SK-N-SH treated with all-trans-retinoic acid at 6 μM for 48 hours (cell line): Measurements from ENCODE around the gene EDDM3A.

Experiments
- ATAC-seq: fragments of 200-7000 bp; cut with Tn5 transposase; 3 replicates; pipeline ENCODE4 v1.9.1; 2020; ENCODE audit warnings: mild to moderate bottlenecking, moderate library complexity
- ARNTL ChIP-seq: fragments of 450-650 bp; formaldehyde crosslinking; IDR thresholded peaks from 2 replicates; pipeline ENCODE4 v1.5.0; 2020; ENCODE audit warnings: low read depth, mild to moderate bottlenecking, moderate library complexity, borderline replicate concordance
- BACH2 ChIP-seq: fragments of 250-450 bp; sonication (Bioruptor Pico); IDR thresholded peaks from 2 replicates; pipeline ENCODE4 v1.9.0; 2021; ENCODE audit warnings: mild to moderate bottlenecking, borderline replicate concordance
- ESRRG ChIP-seq: fragments of 250-450 bp; sonication (Bioruptor Pico); IDR thresholded peaks from 2 replicates; pipeline ENCODE4 v1.6.1; 2021; ENCODE audit warnings: mild to moderate bottlenecking
- GLIS3 ChIP-seq: fragments of 250-450 bp; sonication (Bioruptor Pico); IDR thresholded peaks from 2 replicates; pipeline ENCODE4 v1.5.0; 2020; ENCODE audit warnings: mild to moderate bottlenecking, moderate library complexity
- ISL1 ChIP-seq: fragments of 250-450 bp; sonication (Bioruptor Pico); IDR thresholded peaks from 2 replicates; pipeline ENCODE4 v2.1.2; 2022; ENCODE audit warnings: mild to moderate bottlenecking, moderate library complexity
- OSR1 ChIP-seq: fragments of 250-450 bp; sonication (Bioruptor Pico); IDR thresholded peaks from 2 replicates; pipeline ENCODE4 v1.8.0; 2022; ENCODE audit warnings: moderate library complexity, mild to moderate bottlenecking, inconsistent platforms
- PATZ1 ChIP-seq: fragments of 250-450 bp; sonication (Bioruptor Pico); IDR thresholded peaks from 2 replicates; pipeline ENCODE4 v1.8.0; 2020; ENCODE audit warnings: mild to moderate bottlenecking, moderate library complexity, borderline replicate concordance
- POU6F1 ChIP-seq: fragments of 250-450 bp; sonication (Bioruptor Pico); IDR thresholded peaks from 2 replicates; pipeline ENCODE4 v1.8.0; 2021; ENCODE audit warnings: low read depth, mild to moderate bottlenecking, moderate library complexity, borderline replicate concordance
- PPARA ChIP-seq: fragments of 250-450 bp; sonication (Bioruptor Pico); IDR thresholded peaks from 2 replicates; pipeline ENCODE4 v1.5.0; 2020; ENCODE audit warnings: mild to moderate bottlenecking, borderline replicate concordance
- SNAI2 ChIP-seq: fragments of 250-450 bp; sonication (Bioruptor Pico); IDR thresholded peaks from 2 replicates; pipeline ENCODE4 v1.5.0; 2020; ENCODE audit warnings: mild to moderate bottlenecking, moderate library complexity
- TCF4 ChIP-seq: fragments of 250-450 bp; sonication (Bioruptor Pico); IDR thresholded peaks from 2 replicates; pipeline ENCODE4 v1.8.0; 2021; ENCODE audit warnings: mild to moderate bottlenecking, moderate library complexity, borderline replicate concordance
- TOX ChIP-seq: fragments of 250-450 bp; sonication (Bioruptor Pico); IDR thresholded peaks from 2 replicates; pipeline ENCODE4 v1.8.0; 2021; ENCODE audit warnings: mild to moderate bottlenecking, moderate library complexity, borderline replicate concordance
- ZC3H10 ChIP-seq: fragments of 250-450 bp; sonication (Bioruptor Pico); IDR thresholded peaks from 2 replicates; pipeline ENCODE4 v1.5.1; 2021; ENCODE audit warnings: mild to moderate bottlenecking, moderate library complexity
- ZFP30 ChIP-seq: fragments of 450-650 bp; formaldehyde crosslinking; IDR thresholded peaks from 2 replicates; pipeline ENCODE4 v1.5.0; 2022; ENCODE audit warnings: mild to moderate bottlenecking, moderate library complexity
- ZNF565 ChIP-seq: fragments of 450-650 bp; formaldehyde crosslinking; conservative IDR thresholded peaks from 2 replicates; pipeline ENCODE4 v1.5.0; 2020; ENCODE audit warnings: low read depth, mild to moderate bottlenecking, moderate library complexity
- ZNF70 ChIP-seq: fragments of 450-650 bp; formaldehyde crosslinking; IDR thresholded peaks from 2 replicates; pipeline ENCODE4 v1.5.0; 2020; ENCODE audit warnings: mild to moderate bottlenecking, moderate library complexity
- ZNF8 ChIP-seq: fragments of 450-650 bp; formaldehyde crosslinking; IDR thresholded peaks from 2 replicates; pipeline ENCODE4 v1.5.0; 2020; ENCODE audit warnings: mild to moderate bottlenecking, moderate library complexity
- TF ChIP-seq, protein P1 (sequence below): fragments of 250-450 bp; sonication (Bioruptor Pico); IDR thresholded peaks from 2 replicates; pipeline ENCODE4 v1.5.0; 2020; ENCODE audit warnings: mild to moderate bottlenecking, moderate library complexity
- TF ChIP-seq, protein P2 (sequence below): fragments of 250-450 bp; sonication (Bioruptor Pico); IDR thresholded peaks from 2 replicates; pipeline ENCODE4 v1.5.1; 2020; ENCODE audit warnings: low read depth, mild to moderate bottlenecking, moderate library complexity

EDDM3A gene

DNA sequence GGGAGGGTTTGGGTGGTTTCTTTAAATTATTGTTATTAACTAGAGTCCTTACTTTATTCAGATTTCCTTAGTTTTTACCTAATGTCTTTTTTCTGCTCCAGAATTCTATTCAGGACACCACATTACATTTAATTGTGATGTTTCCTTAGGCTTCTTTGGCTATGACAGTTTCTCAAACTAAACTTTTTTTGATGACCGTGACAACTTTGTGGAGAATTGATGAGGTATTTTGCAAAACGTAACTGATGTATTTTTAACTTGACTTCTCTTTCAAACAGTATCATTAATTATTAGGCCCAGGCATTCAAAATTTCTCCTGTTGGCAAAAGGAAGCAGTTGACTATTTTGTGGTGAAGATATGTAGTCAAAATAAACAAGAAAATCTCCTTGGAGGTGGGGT, 45.9 kb downstream of the EDDM3A start:
- TF ChIP-seq TOX (CRISPR knock-in tag) = no peak
- TF ChIP-seq ZNF565 (CRISPR knock-in tag) = no peak
- no peak for TF ChIP-seq GLIS3
- TF ChIP-seq, protein P1, sequence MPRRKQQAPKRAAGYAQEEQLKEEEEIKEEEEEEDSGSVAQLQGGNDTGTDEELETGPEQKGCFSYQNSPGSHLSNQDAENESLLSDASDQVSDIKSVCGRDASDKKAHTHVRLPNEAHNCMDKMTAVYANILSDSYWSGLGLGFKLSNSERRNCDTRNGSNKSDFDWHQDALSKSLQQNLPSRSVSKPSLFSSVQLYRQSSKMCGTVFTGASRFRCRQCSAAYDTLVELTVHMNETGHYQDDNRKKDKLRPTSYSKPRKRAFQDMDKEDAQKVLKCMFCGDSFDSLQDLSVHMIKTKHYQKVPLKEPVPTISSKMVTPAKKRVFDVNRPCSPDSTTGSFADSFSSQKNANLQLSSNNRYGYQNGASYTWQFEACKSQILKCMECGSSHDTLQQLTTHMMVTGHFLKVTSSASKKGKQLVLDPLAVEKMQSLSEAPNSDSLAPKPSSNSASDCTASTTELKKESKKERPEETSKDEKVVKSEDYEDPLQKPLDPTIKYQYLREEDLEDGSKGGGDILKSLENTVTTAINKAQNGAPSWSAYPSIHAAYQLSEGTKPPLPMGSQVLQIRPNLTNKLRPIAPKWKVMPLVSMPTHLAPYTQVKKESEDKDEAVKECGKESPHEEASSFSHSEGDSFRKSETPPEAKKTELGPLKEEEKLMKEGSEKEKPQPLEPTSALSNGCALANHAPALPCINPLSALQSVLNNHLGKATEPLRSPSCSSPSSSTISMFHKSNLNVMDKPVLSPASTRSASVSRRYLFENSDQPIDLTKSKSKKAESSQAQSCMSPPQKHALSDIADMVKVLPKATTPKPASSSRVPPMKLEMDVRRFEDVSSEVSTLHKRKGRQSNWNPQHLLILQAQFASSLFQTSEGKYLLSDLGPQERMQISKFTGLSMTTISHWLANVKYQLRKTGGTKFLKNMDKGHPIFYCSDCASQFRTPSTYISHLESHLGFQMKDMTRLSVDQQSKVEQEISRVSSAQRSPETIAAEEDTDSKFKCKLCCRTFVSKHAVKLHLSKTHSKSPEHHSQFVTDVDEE (CRISPR knock-in tag) = no peak
- no peak for TF ChIP-seq SNAI2 (CRISPR knock-in tag)
- TF ChIP-seq BACH2 (CRISPR knock-in tag) = no peak
- no peak for TF ChIP-seq ZFP30
- no peak for TF ChIP-seq ZNF8 (CRISPR knock-in tag)
- TF ChIP-seq ZC3H10 (CRISPR knock-in tag) = no peak
- no peak for TF ChIP-seq ZNF70 (CRISPR knock-in tag)
- no peak for TF ChIP-seq TCF4 (CRISPR knock-in tag)
- no peak for TF ChIP-seq ISL1 (CRISPR knock-in tag)
- no peak for ATAC-seq

GRCh38 chr14:20792556-20792955, 46.9 kb downstream of the EDDM3A start:
- TF ChIP-seq ARNTL = no peak
- TF ChIP-seq BACH2 (CRISPR knock-in tag) = no peak
- TF ChIP-seq TOX (CRISPR knock-in tag) = no peak
- no peak for TF ChIP-seq OSR1 (CRISPR knock-in tag)
- no peak for TF ChIP-seq GLIS3
- no peak for TF ChIP-seq PPARA (CRISPR knock-in tag)
- TF ChIP-seq ISL1 (CRISPR knock-in tag) = no peak
- TF ChIP-seq, protein P2, sequence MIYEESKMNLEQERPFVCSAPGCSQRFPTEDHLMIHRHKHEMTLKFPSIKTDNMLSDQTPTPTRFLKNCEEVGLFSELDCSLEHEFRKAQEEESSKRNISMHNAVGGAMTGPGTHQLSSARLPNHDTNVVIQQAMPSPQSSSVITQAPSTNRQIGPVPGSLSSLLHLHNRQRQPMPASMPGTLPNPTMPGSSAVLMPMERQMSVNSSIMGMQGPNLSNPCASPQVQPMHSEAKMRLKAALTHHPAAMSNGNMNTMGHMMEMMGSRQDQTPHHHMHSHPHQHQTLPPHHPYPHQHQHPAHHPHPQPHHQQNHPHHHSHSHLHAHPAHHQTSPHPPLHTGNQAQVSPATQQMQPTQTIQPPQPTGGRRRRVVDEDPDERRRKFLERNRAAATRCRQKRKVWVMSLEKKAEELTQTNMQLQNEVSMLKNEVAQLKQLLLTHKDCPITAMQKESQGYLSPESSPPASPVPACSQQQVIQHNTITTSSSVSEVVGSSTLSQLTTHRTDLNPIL (CRISPR knock-in tag) = no peak
- no peak for TF ChIP-seq TCF4 (CRISPR knock-in tag)
- TF ChIP-seq, protein P1 (CRISPR knock-in tag) = no peak
- no peak for TF ChIP-seq POU6F1 (CRISPR knock-in tag)
- no peak for TF ChIP-seq ESRRG (CRISPR knock-in tag)
- TF ChIP-seq ZC3H10 (CRISPR knock-in tag) = no peak
- no peak for ATAC-seq

GRCh38 chr14:20794644-20795369, 49.1 kb downstream of the EDDM3A start:
- ATAC-seq = no peak
- TF ChIP-seq ZNF70 (CRISPR knock-in tag) (no peak), OSR1 (CRISPR knock-in tag) (no peak), TOX (CRISPR knock-in tag) (no peak), PATZ1 (CRISPR knock-in tag) (no peak), POU6F1 (CRISPR knock-in tag) (no peak)
- TF ChIP-seq, protein P1 (CRISPR knock-in tag) = no peak
